ENCODE results near the gene ALOXE3. TPM values are rescaled to one million over a fixed set of nuclear protein-coding genes. Genes with fewer than 3 reads are reported as not detected.
A peak's percentile ranks its signal among the peaks of the same experiment; 100 is the strongest.

Gene ALOXE3
- total RNA-seq, 1 donor from 2014 or later, result not detected

GRCh38 chr17:8162997-8163977 lies 45.0 kb upstream of the ALOXE3 start:
- H3K4me3 Mint-ChIP-seq (ENCODE audit: unreplicated experiment), result peak overlapping the region; percentile 87
- peaks cover 11% of the 10 kb centered on the region for H3K36me3 Mint-ChIP-seq (ENCODE audit: unreplicated experiment)
- H3K27me3 Mint-ChIP-seq (ENCODE audit: unreplicated experiment), result no peaks in the 10 kb centered on the region
- no peaks in the 10 kb centered on the region for H3K9me3 Mint-ChIP-seq (ENCODE audit: unreplicated experiment)
- peak overlapping the region; percentile 98 for H3K27ac Mint-ChIP-seq (ENCODE audit: unreplicated experiment)
- no peak for TF ChIP-seq CTCF (IDR thresholded peaks at IDR 0.05)
- peaks cover 38% of the 10 kb centered on the region for H3K4me1 Mint-ChIP-seq (ENCODE audit: unreplicated experiment)
- DNase-seq (ENCODE audit: extremely low spot score, unreplicated experiment), result no peak

- H3K4me1 Mint-ChIP-seq (ENCODE audit: unreplicated experiment), result peaks cover 38% of the 10 kb centered on the region
- TF ChIP-seq CTCF (IDR thresholded peaks at IDR 0.05), result no peak
- H3K27ac Mint-ChIP-seq (ENCODE audit: unreplicated experiment), result peak within 1 kb of the TSS; percentile 98
- H3K27me3 Mint-ChIP-seq (ENCODE audit: unreplicated experiment), result no peaks in the 10 kb centered on the region
- peaks cover 11% of the 10 kb centered on the region for H3K36me3 Mint-ChIP-seq (ENCODE audit: unreplicated experiment)
- H3K4me3 Mint-ChIP-seq (ENCODE audit: unreplicated experiment), result peak within 1 kb of the TSS; percentile 87
- H3K9me3 Mint-ChIP-seq (ENCODE audit: unreplicated experiment), result no peaks in the 10 kb centered on the region
- peak; percentile 95 for DNase-seq (ENCODE audit: extremely low spot score, unreplicated experiment)
These were observed 44.1 kb upstream of the ALOXE3 start, which contains the start of gene VAMP2 for GRCh38 chr17:8162233-8162996. TSS of gene VAMP2 (minus strand) at chr17:8162948. CDS start at chr17:8162879, 69 bp downstream.

GRCh38 chr17:8161289-8162232 lies 43.2 kb upstream of the ALOXE3 start:
- no peak for TF ChIP-seq CTCF (IDR thresholded peaks at IDR 0.05)
- DNase-seq (ENCODE audit: extremely low spot score, unreplicated experiment), result no peak
- H3K36me3 Mint-ChIP-seq (ENCODE audit: unreplicated experiment), result peaks cover 11% of the 10 kb centered on the region
- no peaks in the 10 kb centered on the region for H3K9me3 Mint-ChIP-seq (ENCODE audit: unreplicated experiment)
- no peaks in the 10 kb centered on the region for H3K27me3 Mint-ChIP-seq (ENCODE audit: unreplicated experiment)
- peaks cover 38% of the 10 kb centered on the region for H3K4me1 Mint-ChIP-seq (ENCODE audit: unreplicated experiment)
- H3K27ac Mint-ChIP-seq (ENCODE audit: unreplicated experiment), result peak overlapping the region; percentile 86
- H3K4me3 Mint-ChIP-seq (ENCODE audit: unreplicated experiment), result peak overlapping the region; percentile 74

GRCh38 chr17:8160741-8161221 lies 42.5 kb upstream of the ALOXE3 start:
- Mint-ChIP-seq H3K9me3 (ENCODE audit: unreplicated experiment) (no peaks in the 10 kb centered on the region), H3K27ac (ENCODE audit: unreplicated experiment) (peak overlapping the region; percentile 86), H3K36me3 (ENCODE audit: unreplicated experiment) (peaks cover 11% of the 10 kb centered on the region), H3K4me3 (ENCODE audit: unreplicated experiment) (peak overlapping the region; percentile 18), H3K27me3 (ENCODE audit: unreplicated experiment) (no peaks in the 10 kb centered on the region), H3K4me1 (ENCODE audit: unreplicated experiment) (peaks cover 38% of the 10 kb centered on the region)
- no peak for TF ChIP-seq CTCF (IDR thresholded peaks at IDR 0.05)
- no peak for DNase-seq (ENCODE audit: extremely low spot score, unreplicated experiment)
